ENCODE results near the gene ZNF692. TPM values are rescaled to one million over a fixed set of nuclear protein-coding genes. Genes with fewer than 3 reads are reported as not detected.

ZNF692 gene
- total RNA-seq, 1 donor from 2014 or later, result 86.4 TPM

- DNase-seq (ENCODE audit: low spot score), result no peak
- Mint-ChIP-seq H3K9me3 (no peaks in the 10 kb centered on the region), H3K27ac (no peak overlapping the region), H3K4me1 (ENCODE audit: low read depth) (peaks cover 12% of the 10 kb centered on the region), H3K4me3 (ENCODE audit: low read depth) (no peak overlapping the region), H3K36me3 (ENCODE audit: low read depth) (peaks cover 48% of the 10 kb centered on the region), H3K27me3 (ENCODE audit: low read depth) (no peaks in the 10 kb centered on the region)
- intact Hi-C loops (cut with micrococcal nuclease), result no loop called here
Measured at GRCh38 chr1:248850536-248851251, 8.2 kb downstream of the ZNF692 start.

GRCh38 chr1:248850124-248850523 lies 8.8 kb downstream of the ZNF692 start:
- DNase-seq (ENCODE audit: low spot score), result no peak
- Mint-ChIP-seq H3K9me3 (no peaks in the 10 kb centered on the region), H3K27me3 (ENCODE audit: low read depth) (no peaks in the 10 kb centered on the region), H3K4me1 (ENCODE audit: low read depth) (peaks cover 10% of the 10 kb centered on the region), H3K4me3 (ENCODE audit: low read depth) (no peak overlapping the region), H3K27ac (no peak overlapping the region), H3K36me3 (ENCODE audit: low read depth) (peaks cover 47% of the 10 kb centered on the region)
- intact Hi-C loops (cut with micrococcal nuclease), result no loop called here

GRCh38 chr1:248849637-248850036 lies 9.2 kb downstream of the ZNF692 start:
- Mint-ChIP-seq H3K27me3 (ENCODE audit: low read depth) (no peaks in the 10 kb centered on the region), H3K27ac (no peak overlapping the region), H3K4me1 (ENCODE audit: low read depth) (peaks cover 5% of the 10 kb centered on the region), H3K4me3 (ENCODE audit: low read depth) (no peak overlapping the region), H3K9me3 (no peaks in the 10 kb centered on the region), H3K36me3 (ENCODE audit: low read depth) (peaks cover 43% of the 10 kb centered on the region)
- intact Hi-C loops (cut with micrococcal nuclease), result no loop called here
- DNase-seq (ENCODE audit: low spot score), result no peak

- Mint-ChIP-seq H3K27ac (no peak overlapping the region), H3K9me3 (no peaks in the 10 kb centered on the region), H3K27me3 (ENCODE audit: low read depth) (no peaks in the 10 kb centered on the region), H3K36me3 (ENCODE audit: low read depth) (peaks cover 43% of the 10 kb centered on the region), H3K4me3 (ENCODE audit: low read depth) (no peak overlapping the region), H3K4me1 (ENCODE audit: low read depth) (peaks cover 4% of the 10 kb centered on the region)
- intact Hi-C loops (cut with micrococcal nuclease), result no loop called here
- DNase-seq (ENCODE audit: low spot score), result no peak
Measured at GRCh38 chr1:248849152-248849551, 9.7 kb downstream of the ZNF692 start.

- Mint-ChIP-seq H3K4me3 (ENCODE audit: low read depth) (no peak overlapping the region), H3K36me3 (ENCODE audit: low read depth) (peaks cover 41% of the 10 kb centered on the region), H3K9me3 (no peaks in the 10 kb centered on the region), H3K27ac (no peak overlapping the region), H3K4me1 (ENCODE audit: low read depth) (no peaks in the 10 kb centered on the region), H3K27me3 (ENCODE audit: low read depth) (no peaks in the 10 kb centered on the region)
- intact Hi-C loops (cut with micrococcal nuclease), result no loop called here
- no peak for DNase-seq (ENCODE audit: low spot score)
Measured at GRCh38 chr1:248848602-248849001, 10.3 kb downstream of the ZNF692 start.

GRCh38 chr1:248847956-248848561 lies 10.8 kb downstream of the ZNF692 start:
- intact Hi-C loops (cut with micrococcal nuclease), result no loop called here
- Mint-ChIP-seq H3K27ac (no peak overlapping the region), H3K4me1 (ENCODE audit: low read depth) (no peaks in the 10 kb centered on the region), H3K36me3 (ENCODE audit: low read depth) (peaks cover 41% of the 10 kb centered on the region), H3K27me3 (ENCODE audit: low read depth) (no peaks in the 10 kb centered on the region), H3K4me3 (ENCODE audit: low read depth) (no peak overlapping the region), H3K9me3 (no peaks in the 10 kb centered on the region)
- DNase-seq (ENCODE audit: low spot score), result no peak

GRCh38 chr1:248847181-248847955 lies 11.5 kb downstream of the ZNF692 start:
- Mint-ChIP-seq H3K27ac (no peak overlapping the region), H3K4me3 (ENCODE audit: low read depth) (no peak overlapping the region), H3K9me3 (no peaks in the 10 kb centered on the region), H3K36me3 (ENCODE audit: low read depth) (peaks cover 42% of the 10 kb centered on the region), H3K27me3 (ENCODE audit: low read depth) (no peaks in the 10 kb centered on the region), H3K4me1 (ENCODE audit: low read depth) (peaks cover 1% of the 10 kb centered on the region)
- DNase-seq (ENCODE audit: low spot score), result no peak
- intact Hi-C loops (cut with micrococcal nuclease), result no loop called here

- H3K27ac Mint-ChIP-seq, result no peak overlapping the region
- H3K4me3 Mint-ChIP-seq (ENCODE audit: low read depth), result no peak overlapping the region
- H3K9me3 Mint-ChIP-seq, result no peaks in the 10 kb centered on the region
- H3K36me3 Mint-ChIP-seq (ENCODE audit: low read depth), result peaks cover 40% of the 10 kb centered on the region
- H3K4me1 Mint-ChIP-seq (ENCODE audit: low read depth), result peaks cover 17% of the 10 kb centered on the region
- intact Hi-C loops (cut with micrococcal nuclease), result no loop called here
- DNase-seq (ENCODE audit: low spot score), result no peak
- H3K27me3 Mint-ChIP-seq (ENCODE audit: low read depth), result no peaks in the 10 kb centered on the region
Measured at GRCh38 chr1:248844526-248844925, 14.4 kb downstream of the ZNF692 start.

GRCh38 chr1:248843687-248844086 lies 15.2 kb downstream of the ZNF692 start:
- DNase-seq (ENCODE audit: low spot score), result no peak
- Mint-ChIP-seq H3K27ac (no peak overlapping the region), H3K27me3 (ENCODE audit: low read depth) (no peaks in the 10 kb centered on the region), H3K36me3 (ENCODE audit: low read depth) (peaks cover 37% of the 10 kb centered on the region), H3K9me3 (no peaks in the 10 kb centered on the region), H3K4me1 (ENCODE audit: low read depth) (peaks cover 21% of the 10 kb centered on the region), H3K4me3 (ENCODE audit: low read depth) (no peak overlapping the region)
- intact Hi-C loops (cut with micrococcal nuclease), result no loop called here

GRCh38 chr1:248842781-248843331 lies 16.0 kb downstream of the ZNF692 start:
- Mint-ChIP-seq H3K27me3 (ENCODE audit: low read depth) (no peaks in the 10 kb centered on the region), H3K4me1 (ENCODE audit: low read depth) (peaks cover 21% of the 10 kb centered on the region), H3K27ac (no peak overlapping the region), H3K4me3 (ENCODE audit: low read depth) (no peak overlapping the region), H3K36me3 (ENCODE audit: low read depth) (peaks cover 35% of the 10 kb centered on the region), H3K9me3 (no peaks in the 10 kb centered on the region)
- DNase-seq (ENCODE audit: low spot score), result no peak
- intact Hi-C loops (cut with micrococcal nuclease), result no loop called here

GRCh38 chr1:248841702-248842395 lies 17.0 kb downstream of the ZNF692 start:
- peaks cover 21% of the 10 kb centered on the region for H3K4me1 Mint-ChIP-seq (ENCODE audit: low read depth)
- intact Hi-C loops (cut with micrococcal nuclease), result no loop called here
- no peaks in the 10 kb centered on the region for H3K27me3 Mint-ChIP-seq (ENCODE audit: low read depth)
- H3K4me3 Mint-ChIP-seq (ENCODE audit: low read depth), result no peak overlapping the region
- H3K9me3 Mint-ChIP-seq, result no peaks in the 10 kb centered on the region
- DNase-seq (ENCODE audit: low spot score), result peak; percentile 26
- H3K27ac Mint-ChIP-seq, result no peak overlapping the region
- H3K36me3 Mint-ChIP-seq (ENCODE audit: low read depth), result peaks cover 31% of the 10 kb centered on the region

GRCh38 chr1:248840946-248841345 lies 17.9 kb downstream of the ZNF692 start:
- peak overlapping the region; percentile 60 for H3K27ac Mint-ChIP-seq
- DNase-seq (ENCODE audit: low spot score), result no peak
- no peak overlapping the region for H3K4me3 Mint-ChIP-seq (ENCODE audit: low read depth)
- intact Hi-C loops (cut with micrococcal nuclease), result no loop called here
- no peaks in the 10 kb centered on the region for H3K27me3 Mint-ChIP-seq (ENCODE audit: low read depth)
- H3K4me1 Mint-ChIP-seq (ENCODE audit: low read depth), result peaks cover 21% of the 10 kb centered on the region
- H3K36me3 Mint-ChIP-seq (ENCODE audit: low read depth), result peaks cover 22% of the 10 kb centered on the region
- H3K9me3 Mint-ChIP-seq, result no peaks in the 10 kb centered on the region

Data from activated T-helper 2 cell treated with anti-CD3 and anti-CD28 coated beads, Interferon-gamma antibody, Interleukin-2, Interleukin-4, amounts not matched to agents 10 μg/mL and 5 μg/mL and 100 μg/mL, durations not matched to agents 14 hours and 24 hours and 36 hours (primary cell).